ENCODE measurements around the gene SLC9A9. TPM values are rescaled to one million over a fixed set of nuclear protein-coding genes. Genes with fewer than 3 reads are reported as not detected.

The SLC9A9 gene
- total and polyA plus RNA-seq, 4 donors: 3.3 to 15.0 (median 6.1) TPM

GRCh38 chr3:143750841-143751240, 97.4 kb downstream of the SLC9A9 start:
- Histone ChIP-seq H3K36me3 (ENCODE audit: control insufficient read depth in 4 of 4, insufficient read depth in 3 of 4, low read depth in 1 of 4, low read length in 3 of 4) (no peaks in the 10 kb centered on the region), H3K4me3 (ENCODE audit: low read depth in 1 of 3, low read length in 3 of 3) (no peak overlapping the region), H3K9ac (ENCODE audit: low read depth in 1 of 2, low read length in 2 of 2) (no peak overlapping the region), H3K27ac (ENCODE audit: low read depth in 1 of 2, low read length in 2 of 2) (no peak overlapping the region), H3K4me1 (ENCODE audit: control insufficient read depth in 4 of 4, insufficient read depth in 4 of 4, low read length in 3 of 4) (no peaks in the 10 kb centered on the region), H3K9me3 (ENCODE audit: control insufficient read depth in 4 of 4, low read length in 3 of 4) (no peaks in the 10 kb centered on the region), H3K27me3 (ENCODE audit: control insufficient read depth in 4 of 4, insufficient read depth in 4 of 4, low read length in 3 of 4) (no peaks in the 10 kb centered on the region)
- WGBS: 77% methylated on average over 2 of the region's 2 CpGs
- no peak for DNase-seq (ENCODE audit: low spot score)
- no peak for TF ChIP-seq CTCF (IDR thresholded peaks at IDR 0.05; ENCODE audit: low read depth, low read length, missing input control)
- TF ChIP-seq JUND (IDR thresholded peaks at IDR 0.05): no peak
- no peak for TF ChIP-seq MAX (IDR thresholded peaks at IDR 0.05)
- no peak for TF ChIP-seq EGR1 (IDR thresholded peaks at IDR 0.05; ENCODE audit: low read depth in 2 of 2)
- no peak for TF ChIP-seq ZBTB33 (IDR thresholded peaks at IDR 0.05)

GRCh38 chr3:143749926-143750325, 98.3 kb downstream of the SLC9A9 start:
- H3K4me1 ChIP-seq (ENCODE audit: control insufficient read depth in 4 of 4, insufficient read depth in 4 of 4, low read length in 3 of 4): no peaks in the 10 kb centered on the region
- WGBS: 72% methylated on average over 5 of the region's 5 CpGs

More at GRCh38 chr3:143749926-143750325, 98.3 kb downstream of the SLC9A9 start:
- Histone ChIP-seq H3K27ac (ENCODE audit: low read depth in 1 of 2, low read length in 2 of 2) (no peak overlapping the region), H3K36me3 (ENCODE audit: control insufficient read depth in 4 of 4, insufficient read depth in 3 of 4, low read depth in 1 of 4, low read length in 3 of 4) (no peaks in the 10 kb centered on the region), H3K27me3 (ENCODE audit: control insufficient read depth in 4 of 4, insufficient read depth in 4 of 4, low read length in 3 of 4) (no peaks in the 10 kb centered on the region), H3K9ac (ENCODE audit: low read depth in 1 of 2, low read length in 2 of 2) (no peak overlapping the region), H3K9me3 (ENCODE audit: control insufficient read depth in 4 of 4, low read length in 3 of 4) (no peaks in the 10 kb centered on the region), H3K4me3 (ENCODE audit: low read depth in 1 of 3, low read length in 3 of 3) (no peak overlapping the region)
- no peak for DNase-seq (ENCODE audit: low spot score)
- TF ChIP-seq FOXA2 (IDR thresholded peaks at IDR 0.05) (no peak), YY1 (IDR thresholded peaks at IDR 0.05) (no peak), RXRA (IDR thresholded peaks at IDR 0.05) (no peak), JUND (IDR thresholded peaks at IDR 0.05) (no peak), ZBTB33 (IDR thresholded peaks at IDR 0.05) (no peak), FOXA1 (IDR thresholded peaks at IDR 0.05) (no peak), TAF1 (conservative IDR thresholded peaks at IDR 0.05) (no peak), NR2F2 (IDR thresholded peaks at IDR 0.05) (no peak), MAX (IDR thresholded peaks at IDR 0.05) (no peak), RAD21 (IDR thresholded peaks at IDR 0.05) (no peak), SP1 (IDR thresholded peaks at IDR 0.05) (no peak), CTCF (IDR thresholded peaks at IDR 0.05; ENCODE audit: low read depth, low read length, missing input control) (no peak), EGR1 (IDR thresholded peaks at IDR 0.05; ENCODE audit: low read depth in 2 of 2) (no peak), REST (IDR thresholded peaks at IDR 0.05) (no peak), ATF3 (IDR thresholded peaks at IDR 0.05) (no peak), HNF4G (IDR thresholded peaks at IDR 0.05) (no peak), GABPA (IDR thresholded peaks at IDR 0.05 in 1 of 2, conservative IDR thresholded peaks at IDR 0.05 in 1 of 2) (no peak), HNF4A (conservative IDR thresholded peaks at IDR 0.05) (no peak)
